ENCODE measurements around the gene ANKRD36. TPM values are rescaled to one million over a fixed set of nuclear protein-coding genes. Genes with fewer than 3 reads are reported as not detected.
"Not testable (repeated sequence)": the region's sequence is repeated elsewhere in the genome, so short reads cannot be mapped to it uniquely, and the experiment has no call there.

Gene ANKRD36
- total RNA-seq = 73.3 TPM

DNA sequence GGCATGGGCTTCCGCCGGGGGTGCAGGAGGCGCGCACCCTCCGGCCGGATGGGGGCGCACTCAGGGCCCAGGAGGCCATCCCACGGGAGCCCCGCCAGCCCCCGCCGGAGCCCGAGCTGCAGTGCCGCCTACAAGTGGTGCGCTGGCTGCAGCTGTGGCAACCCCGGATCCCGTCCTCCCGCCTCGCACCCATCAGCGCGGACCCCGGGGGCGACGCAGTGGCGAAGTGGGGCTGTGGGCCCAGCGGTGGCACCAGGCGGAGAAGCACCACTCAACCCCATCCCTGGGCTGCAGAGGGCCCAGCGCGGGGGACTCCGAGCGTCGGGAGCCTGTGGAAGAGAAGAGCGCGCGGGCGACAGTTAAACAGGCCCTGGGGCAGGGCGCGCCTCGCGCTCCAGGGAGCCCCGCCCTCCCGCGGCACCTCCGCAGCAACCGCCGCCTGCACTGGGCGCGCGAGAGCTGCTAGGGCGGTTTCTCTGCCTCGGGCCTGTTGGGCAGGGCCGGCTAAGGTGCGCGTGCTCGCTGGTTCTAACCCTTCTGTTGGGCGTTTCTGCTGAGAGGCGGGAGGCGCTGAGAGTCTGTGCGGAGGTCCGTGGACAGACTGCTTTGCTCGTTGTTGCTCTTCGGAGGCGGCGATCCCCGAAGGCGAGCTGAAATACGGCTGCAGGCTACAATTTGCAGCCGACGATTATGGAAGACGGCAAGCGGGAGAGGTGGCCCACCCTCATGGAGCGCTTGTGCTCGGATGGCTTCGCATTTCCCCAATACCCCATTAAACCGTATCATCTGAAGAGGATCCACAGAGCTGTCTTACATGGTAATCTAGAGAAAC lies at the start of gene ANKRD36:
ANKRD36 (plus strand) TSS at position 104 of the 832 bp plus-strand sequence; CDS start at position 691, 587 bp downstream.
- not testable (repeated sequence) for DNase-seq

DNA sequence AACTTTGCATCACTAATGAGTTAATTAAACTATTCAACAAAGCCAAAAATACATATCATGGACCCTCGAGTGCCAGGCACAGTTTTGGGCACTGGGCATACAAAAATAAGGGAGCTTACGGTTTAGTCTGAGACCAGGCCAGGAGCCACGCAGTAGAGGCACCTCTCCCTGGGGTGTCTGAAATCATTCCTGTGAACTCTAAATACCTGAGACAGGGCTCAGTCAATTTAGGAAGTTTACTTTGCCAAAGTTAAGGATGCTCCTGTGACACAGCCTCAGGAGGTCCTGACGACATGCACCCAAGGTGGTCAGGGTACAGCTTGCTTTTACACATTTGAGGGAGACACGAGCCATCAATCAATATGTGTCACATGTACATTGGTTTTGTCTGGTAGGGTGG lies 46.9 kb upstream of the ANKRD36 start:
- not testable (repeated sequence) for DNase-seq

DNA sequence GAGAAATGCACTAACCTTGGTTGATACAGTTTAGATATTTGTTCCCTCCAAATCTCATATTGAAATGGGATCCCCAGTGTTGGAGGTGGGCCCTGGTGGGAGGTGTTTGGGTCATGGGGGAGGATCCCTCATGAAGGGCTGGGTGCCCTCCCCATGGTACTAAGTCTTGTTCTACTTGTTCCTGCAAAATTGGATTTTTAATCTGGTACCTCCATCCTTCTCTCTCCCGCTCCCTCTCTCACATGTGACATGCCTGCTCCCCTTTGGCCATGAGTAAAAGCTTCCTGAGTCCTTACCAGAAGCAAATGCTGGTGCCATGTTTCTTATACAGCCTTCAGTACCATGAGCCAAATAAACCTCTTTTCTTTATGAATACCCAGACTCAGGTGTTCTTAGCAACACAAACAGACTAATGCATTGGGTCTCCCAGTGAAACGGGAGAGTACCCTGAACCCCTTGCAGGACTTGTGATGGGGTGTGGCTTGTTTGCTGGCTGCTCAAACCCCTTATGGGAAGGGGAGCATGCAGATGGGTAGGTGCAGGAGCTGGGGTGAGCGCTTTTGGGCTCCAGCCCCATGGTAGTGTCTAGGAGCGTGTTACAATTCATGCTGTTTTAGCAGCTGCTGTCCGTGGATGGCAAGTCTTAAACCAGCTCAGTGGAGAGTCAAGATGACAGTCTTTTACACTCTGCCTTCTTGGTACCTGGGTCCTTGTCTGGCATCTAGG lies 45.5 kb upstream of the ANKRD36 start:
- DNase-seq = no peak

DNA sequence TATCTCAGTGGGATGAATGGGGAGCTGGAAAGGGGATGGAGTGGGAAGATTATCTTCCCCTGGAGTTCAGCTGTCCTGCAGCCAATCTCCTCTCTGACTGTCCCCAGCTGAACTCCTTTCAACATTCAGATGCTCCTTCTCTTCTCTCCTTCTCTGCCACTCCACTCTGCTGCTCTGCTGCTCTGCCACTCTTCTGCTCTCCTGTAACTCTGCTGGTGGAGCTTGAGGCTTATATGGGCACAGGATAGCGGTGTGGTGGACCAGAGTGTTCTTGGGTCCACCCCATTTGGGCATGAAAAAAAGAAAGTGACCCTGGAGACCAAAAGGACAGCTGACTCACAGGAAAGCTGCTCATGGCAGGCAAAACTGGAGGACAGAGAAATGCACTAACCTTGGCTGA lies 44.9 kb upstream of the ANKRD36 start:
- DNase-seq = no peak

DNA sequence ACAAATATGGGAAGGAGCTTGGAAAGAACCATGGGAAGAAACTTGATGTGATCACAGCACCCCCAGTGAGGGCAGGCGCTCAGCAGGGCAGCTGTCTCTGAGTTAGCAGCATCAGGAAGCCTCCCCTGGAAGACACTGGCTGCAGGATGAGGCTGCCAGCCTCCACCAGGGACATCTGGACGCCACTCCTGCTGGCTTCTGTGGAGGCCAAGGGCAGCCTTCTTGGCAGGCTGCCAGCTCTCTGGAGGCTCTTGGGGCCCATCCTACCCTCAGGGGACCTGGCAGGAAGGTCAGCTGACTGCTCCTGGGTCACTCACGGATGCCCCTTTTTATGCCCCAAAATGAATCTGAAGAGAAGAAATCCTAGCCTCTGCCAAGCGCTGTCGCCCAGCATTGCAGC lies 44.2 kb upstream of the ANKRD36 start:
- not testable (repeated sequence) for DNase-seq

DNA sequence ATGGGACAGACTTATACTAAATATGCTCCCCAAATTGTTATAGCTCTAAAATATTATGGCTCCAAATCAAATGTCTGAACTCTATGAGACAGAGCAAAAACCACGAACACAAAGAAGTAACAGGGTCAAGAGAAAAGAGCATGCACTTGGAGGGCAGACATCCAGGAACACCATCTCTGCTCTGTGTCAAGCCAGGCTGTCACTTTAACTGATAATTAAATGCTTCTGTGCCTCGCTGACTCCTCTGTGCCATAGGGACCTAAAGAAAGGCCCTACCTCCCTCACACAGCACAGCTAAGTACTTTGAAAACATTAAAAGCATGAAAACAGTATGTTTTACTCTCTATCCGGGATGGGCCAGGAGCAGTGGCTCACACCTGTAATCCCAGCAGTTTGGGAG lies 42.0 kb upstream of the ANKRD36 start:
- DNase-seq = not testable (repeated sequence)

DNA sequence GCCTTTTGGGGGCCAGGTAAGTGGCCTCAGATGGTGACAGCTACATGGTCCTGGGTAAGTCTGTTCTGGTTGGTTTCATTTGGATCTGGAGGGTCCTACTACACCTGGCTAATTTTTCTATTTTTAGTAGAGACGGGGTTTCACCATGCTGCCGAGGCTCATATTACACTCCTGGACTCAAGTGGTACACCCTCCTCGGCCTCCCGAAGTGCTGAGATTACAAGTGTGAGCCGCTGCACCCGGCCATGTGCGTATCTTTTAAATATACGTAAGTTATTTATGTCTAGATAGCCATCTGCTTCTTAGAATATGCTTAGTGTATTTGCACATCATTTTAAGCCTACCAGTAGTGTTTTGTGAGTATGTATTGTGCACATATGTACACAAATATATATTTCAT lies 35.7 kb upstream of the ANKRD36 start:
- DNase-seq = not testable (repeated sequence)

DNA sequence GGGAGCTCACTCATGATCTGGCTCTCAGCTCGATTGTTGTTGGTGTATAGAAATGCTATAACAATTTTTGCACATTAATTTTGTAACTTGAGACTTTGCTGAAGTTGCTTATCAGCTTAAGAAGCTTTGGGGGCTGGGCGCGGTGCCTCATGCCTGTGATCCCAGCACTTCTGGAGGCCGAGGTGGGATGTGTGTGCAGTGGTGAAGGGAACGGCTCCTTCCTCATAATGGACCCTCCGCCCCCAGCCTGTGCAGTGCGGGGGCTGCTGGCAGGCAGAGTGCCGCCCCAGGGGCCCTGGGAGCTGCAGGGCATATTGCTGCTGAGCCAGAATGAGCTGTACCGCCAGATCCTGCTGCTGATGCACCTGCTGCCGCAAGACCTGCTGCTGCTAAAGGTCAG lies 32.1 kb upstream of the ANKRD36 start:
- DNase-seq = not testable (repeated sequence)

DNA sequence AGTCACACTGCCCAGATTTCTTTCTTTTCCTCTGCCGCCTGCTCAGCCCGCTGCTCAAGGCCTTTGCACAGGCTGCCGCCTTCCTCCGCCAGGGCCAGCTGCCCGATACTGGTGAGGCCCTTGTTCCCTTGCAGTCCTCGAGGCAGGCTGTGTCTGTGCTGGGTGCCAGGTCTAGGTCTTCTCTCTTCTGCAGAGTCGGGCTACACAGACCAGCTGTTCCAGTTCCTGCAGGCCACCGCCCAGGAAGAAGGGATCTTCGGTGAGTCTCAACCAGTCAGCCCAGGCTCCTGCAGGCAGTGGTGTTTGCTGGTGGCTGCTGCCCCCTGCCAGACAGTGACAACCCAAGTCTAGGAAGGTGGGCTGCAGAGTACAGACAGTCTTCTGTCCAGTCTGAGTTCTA lies 30.7 kb upstream of the ANKRD36 start:
- not testable (repeated sequence) for DNase-seq

DNA sequence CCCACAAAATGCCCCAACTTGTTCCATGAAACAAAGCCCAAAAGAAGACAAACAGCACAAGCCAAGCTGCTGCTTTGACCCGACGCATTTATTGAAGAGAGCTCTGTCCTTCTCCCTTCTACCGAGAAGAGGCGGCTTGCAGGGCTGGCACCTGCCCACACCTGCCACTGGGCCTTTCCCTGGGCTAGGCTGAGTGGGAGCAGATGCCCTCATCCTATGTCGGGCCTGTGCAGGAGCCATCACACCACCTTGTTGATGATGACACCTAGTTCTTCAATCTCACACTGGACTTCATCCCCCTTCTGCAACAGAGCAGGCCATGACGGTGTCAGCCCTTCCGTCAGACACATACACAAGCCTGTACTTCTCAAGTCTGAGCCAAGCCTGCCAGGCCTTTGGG lies 29.4 kb upstream of the ANKRD36 start:
- not testable (repeated sequence) for DNase-seq

DNA sequence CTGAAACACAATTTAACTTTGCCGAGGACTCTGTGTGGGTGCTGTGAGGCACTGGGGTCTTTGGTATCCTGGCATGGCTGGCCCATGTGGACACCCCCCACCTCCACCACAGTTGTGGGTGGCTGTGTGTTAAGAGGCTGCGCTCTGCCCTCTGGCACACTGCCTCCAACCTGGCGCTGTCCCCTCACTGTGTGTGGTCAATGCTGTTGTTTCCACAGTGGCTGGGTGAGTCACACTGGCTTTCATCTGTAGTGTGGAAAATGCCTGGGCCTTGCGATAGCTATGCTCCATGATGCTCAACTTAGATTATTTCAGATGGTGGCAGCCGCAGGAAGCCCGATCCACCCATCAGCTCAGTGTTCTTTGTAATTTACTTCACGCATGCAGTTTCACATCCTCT lies 27.9 kb upstream of the ANKRD36 start:
- not testable (repeated sequence) for DNase-seq

DNA sequence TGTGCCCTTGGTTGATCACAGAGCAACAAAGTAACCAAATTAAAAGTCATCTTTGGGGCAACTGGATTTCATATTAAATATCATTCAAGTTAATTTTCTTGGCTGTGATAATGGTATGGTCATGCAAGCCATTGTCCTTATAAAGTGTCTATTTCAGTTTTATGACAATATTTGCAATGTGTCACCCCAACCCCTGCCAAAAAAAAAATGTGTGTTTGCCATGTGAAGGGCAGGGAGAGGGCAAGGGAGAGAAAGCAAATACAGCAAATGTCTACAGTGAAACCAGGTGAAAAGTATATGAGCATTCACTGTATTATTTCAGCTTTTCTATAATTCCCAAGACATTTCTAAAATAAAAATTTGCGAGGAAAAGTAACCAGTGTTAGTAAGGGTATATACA lies 24.2 kb upstream of the ANKRD36 start:
- DNase-seq = not testable (repeated sequence)

DNA sequence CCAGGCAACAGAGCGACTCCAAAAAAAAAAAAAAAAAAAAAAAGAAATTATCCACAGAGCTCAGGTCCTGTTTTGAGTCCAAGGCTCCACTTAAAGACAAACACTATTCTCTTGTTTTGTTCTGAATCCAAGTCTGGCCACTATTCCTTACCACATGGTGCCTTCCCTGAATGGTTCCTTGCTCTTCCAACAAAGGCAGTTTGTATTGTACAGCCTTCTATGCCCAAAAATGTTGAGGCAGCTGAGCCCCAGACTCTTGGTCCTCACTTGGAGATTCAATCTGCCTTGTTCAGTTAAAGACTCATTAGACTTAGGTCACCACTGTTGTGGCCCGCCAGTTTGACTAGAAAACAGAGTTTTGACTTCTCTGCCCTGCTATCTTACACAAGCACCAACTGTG lies 20.0 kb upstream of the ANKRD36 start:
- DNase-seq = not testable (repeated sequence)

DNA sequence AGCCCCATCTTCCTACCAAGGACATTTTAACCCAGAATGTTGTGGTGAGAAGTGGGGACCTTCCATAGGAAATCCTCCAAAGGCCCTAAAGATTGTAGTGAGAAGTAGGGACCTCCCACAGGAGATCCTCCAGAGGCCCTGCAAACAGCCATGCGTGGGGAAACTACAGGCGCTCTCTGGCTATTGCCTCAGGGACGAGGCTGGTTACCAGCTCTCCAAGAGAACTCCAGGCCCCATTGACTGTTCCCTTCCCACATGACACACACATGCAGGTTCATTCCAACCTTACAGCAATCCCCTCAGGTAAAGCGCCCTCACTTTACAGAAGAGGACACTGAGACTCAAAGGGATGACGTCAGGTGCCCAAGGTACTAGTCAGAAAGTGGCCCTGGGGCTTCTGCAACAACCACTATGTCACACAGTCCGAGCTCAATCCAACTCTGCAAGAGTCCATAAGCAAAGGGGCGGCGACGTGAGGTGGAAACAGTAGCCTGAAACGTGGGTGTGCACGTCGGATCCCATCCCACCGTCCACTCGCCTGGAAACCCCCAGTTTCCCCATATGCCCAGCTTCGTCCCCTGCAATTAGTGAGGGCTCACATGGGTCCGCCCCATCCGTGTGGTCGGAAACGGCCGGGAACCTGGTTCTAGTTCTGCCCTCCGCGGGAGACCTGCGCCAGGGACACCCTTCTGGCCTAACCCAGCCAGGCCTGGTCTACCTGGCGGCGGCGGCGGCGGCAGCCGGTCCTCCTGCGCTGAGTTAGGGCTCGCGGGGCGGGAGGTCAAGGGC lies 18.8 kb upstream of the ANKRD36 start:
- not testable (repeated sequence) for DNase-seq

DNA sequence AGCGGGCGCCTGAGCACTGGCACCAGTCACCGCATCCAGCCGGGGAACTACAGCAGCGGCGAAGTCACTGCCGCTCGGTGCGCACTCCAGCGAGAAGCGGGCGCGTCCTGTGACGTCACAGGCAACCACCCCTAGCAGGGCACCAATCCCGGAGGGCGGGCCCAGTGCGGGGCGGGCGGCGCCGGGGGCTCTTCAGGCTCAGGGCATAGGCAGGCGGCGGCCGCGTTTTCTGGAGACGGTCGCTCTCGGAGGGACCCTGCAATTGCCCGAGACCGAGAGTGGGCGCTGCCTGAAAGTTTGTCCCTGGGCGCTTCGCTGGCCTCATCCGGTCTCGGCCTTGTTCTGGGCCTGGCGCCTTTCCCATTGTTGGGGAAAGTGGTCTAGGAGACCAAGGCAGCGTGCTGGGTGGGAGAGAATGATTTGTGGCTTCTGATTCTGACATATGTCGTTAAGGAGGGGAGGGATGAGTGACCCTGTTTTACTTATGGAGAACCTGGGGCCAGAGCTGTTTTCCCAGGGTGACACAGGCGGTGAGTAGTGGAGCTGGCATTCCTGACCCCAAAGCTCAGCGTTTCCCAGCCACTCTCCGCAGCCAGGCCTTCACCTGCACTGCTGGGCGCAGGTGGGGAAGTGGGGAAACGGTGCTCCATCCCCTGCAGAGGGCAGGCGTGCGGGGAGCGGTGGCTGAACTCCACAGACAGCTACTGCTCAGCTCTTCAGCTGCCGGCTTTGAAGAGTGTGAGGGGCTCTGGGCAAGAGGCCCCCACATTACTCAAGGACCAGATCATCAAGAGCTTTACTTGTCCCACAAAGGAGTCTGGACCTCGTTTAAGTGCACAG lies 18.0 kb upstream of the ANKRD36 start, which contains the start of gene FAHD2B:
FAHD2B (minus strand) TSS at position 111 of the 840 bp plus-strand sequence. CDS start 3,176 bp downstream, outside the sequence.
- peak; percentile 43 for DNase-seq

DNA sequence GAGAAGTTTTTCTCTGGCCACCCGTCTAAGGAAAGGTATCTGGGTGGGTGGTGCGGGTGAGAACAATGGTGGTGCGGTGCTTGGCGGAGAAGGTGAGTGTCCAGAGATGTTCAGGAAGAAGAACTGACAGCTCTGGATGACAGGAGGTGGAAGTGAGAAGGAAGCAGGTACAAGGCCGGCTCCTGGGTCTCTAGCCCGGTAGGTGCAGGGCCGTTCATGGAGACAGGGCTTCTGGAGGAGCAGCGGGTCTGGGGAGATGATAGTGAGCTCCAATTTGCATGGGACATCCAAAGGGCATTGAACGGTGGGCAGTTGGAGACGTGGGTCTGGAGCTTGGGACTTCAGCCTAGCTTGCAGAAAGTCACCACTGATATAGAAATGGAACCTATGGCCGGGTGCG lies 17.3 kb upstream of the ANKRD36 start:
- DNase-seq = no peak

DNA sequence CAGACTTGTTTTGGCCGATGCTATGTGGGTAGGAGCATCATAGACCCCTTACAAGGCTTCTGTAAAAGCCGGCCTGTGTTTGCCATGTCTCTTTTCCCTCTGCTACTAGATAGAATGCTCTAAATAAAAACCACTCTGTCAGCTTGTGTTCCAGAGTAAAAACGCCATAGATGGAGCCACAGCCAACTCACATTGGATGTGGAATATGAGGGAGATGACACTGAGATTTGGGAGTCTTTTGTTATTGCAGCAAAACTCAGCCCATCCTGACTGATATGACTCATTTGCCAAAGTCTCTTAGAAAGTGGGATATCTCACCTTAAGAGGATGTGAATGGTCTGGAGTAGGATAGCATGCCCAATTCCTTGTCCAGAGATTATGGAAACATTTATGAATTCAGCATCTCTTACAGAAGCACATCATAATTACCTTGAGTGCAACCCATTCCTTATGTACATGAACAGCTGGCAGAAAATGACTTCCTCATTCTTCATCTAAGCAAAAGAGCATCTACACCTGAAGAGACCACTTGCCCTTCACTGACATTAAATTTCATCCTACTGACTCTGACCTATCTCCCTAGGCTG lies 14.1 kb upstream of the ANKRD36 start:
- DNase-seq = not testable (repeated sequence)

DNA sequence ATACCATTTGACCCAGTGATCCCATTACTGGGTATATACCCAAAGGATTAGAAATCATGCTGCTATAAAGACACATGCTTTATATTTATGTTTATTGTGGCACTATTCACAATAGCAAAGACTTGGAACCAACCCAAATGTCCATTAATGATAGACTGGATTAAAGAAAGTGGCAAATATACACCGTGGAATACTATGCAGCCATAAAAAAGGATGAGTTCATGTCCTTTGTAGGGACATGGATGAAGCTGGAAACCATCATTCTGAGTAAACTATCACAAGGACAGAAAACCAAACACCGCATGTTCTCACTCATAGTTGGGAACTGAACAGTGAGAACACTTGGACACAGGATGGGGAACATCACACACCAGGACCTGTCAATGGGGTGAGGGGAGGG lies 6.1 kb upstream of the ANKRD36 start:
- DNase-seq = not testable (repeated sequence)

DNA sequence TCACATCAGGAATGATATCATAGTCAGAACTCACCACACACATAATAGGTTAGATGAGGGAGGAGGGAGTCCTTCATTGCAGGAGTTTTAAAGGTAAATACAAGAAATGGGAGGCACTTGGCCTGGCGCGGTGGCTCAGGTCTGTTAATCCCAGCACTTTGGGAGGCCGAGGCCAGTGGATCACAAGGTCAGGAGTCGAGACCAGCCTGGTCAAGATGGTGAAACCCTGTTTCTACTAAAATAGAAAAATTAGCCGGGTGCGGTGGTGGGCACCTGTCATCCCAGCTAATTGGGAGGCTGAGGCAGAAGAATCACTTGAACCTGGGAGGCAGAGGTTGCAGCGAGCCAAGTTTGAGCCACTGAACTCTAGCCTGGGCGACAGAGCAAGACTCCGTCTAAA lies 1.7 kb upstream of the ANKRD36 start:
- not testable (repeated sequence) for DNase-seq

DNA sequence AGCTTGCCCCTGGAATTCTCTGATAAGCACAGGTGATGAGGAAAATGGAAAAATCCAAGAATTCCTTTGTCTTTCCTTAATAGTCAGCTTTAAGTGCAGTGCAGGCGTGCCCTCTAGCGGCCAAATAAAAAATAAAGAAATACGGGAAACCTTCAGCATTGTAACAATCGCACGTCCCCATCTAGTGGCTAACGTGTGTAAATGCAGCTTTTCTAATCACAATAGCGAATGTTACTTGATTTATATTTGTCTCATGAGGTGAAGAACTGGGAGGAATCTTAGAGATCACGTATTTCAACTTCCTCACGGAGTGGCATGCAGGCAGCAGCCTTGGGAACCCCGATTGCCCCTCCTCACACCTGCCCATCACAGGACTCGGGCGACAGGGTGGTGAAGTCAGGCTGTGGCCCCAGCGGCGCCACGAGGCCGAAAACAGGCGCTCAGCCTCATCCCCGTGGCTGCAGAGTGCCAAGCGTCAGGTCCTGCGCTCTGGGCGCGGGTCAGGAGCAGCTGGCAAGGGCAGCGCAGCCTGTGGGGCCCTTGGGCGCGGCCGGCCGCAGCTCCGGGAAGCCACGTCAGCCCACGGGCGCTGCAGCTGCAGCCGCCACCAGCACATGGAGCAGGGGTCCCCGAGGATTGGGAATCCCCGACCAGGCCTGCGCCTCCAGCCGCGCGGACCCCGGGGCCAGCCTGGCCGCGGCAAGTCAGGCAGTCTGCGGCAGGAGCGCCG lies 468 bp upstream of the ANKRD36 start:
- not testable (repeated sequence) for DNase-seq
